ENCODE results near the gene PRKAB1.

GRCh38 chr12:119686355-119686754 lies 18.4 kb downstream of the PRKAB1 start:
- TF ChIP-seq CTCF (IDR thresholded peaks at IDR 0.05) (no peak), ZFX (IDR thresholded peaks at IDR 0.05; ENCODE audit: borderline replicate concordance) (no peak)

All from 22Rv1 (cell line).